Transverse colon (tissue), 4 donors: ENCODE data around the gene SFN. TPM values are rescaled to one million over a fixed set of nuclear protein-coding genes. Genes with fewer than 3 reads are reported as not detected.
A peak's percentile ranks its signal among the peaks of the same experiment; 100 is the strongest.

Experiments
- DNase-seq: peaks from one replicate; pipeline ENCODE4 v3.0.0-alpha.2; 2019
- H3K27ac ChIP-seq, 4 donors: fragments of 200-600 bp; sonication (generic); 2 replicates each; pipeline ENCODE4 v1.5.1; 2016 to 2018; ENCODE audit warnings: inconsistent platforms in 4 of 4
- H3K27me3 ChIP-seq: fragments of 200-600 bp; sonication (generic); 2 replicates; pipeline ENCODE4 v1.5.1; 2017; ENCODE audit warnings: inconsistent platforms
- H3K36me3 ChIP-seq, 4 donors: fragments of 200-600 bp; sonication (generic); 2 replicates each; pipeline ENCODE4 v1.5.1; 2017 to 2019; ENCODE audit warnings: inconsistent platforms in 4 of 4
- H3K4me1 ChIP-seq, 4 donors: fragments of 200-600 bp; sonication (generic); 2 replicates each; pipeline ENCODE4 v1.5.1; 2017 to 2020; ENCODE audit warnings: inconsistent platforms in 4 of 4
- H3K4me3 ChIP-seq, 4 donors: fragments of 200-600 bp; sonication (generic); 1 replicate in 1 of 4; 2 replicates in 3 of 4; pipeline versions ENCODE4 v1.5.1 to v1.6.1; 2017 to 2019; ENCODE audit warnings: inconsistent platforms in 4 of 4
- H3K9me3 ChIP-seq, 2 donors: fragments of 200-600 bp; sonication (generic); 2 replicates each; pipeline ENCODE4 v1.5.1; 2017 to 2019; ENCODE audit warnings: inconsistent platforms in 2 of 2
- EP300 ChIP-seq: sonication (generic); formaldehyde crosslinking; IDR thresholded peaks from one replicate; pipeline ENCODE4 v1.6.1; 2017; ENCODE audit warnings: antibody characterized with exemption, low read depth
- POLR2A ChIP-seq: fragments of 450-650 bp; IDR thresholded peaks from one replicate; pipeline ENCODE4 v1.6.1; 2016; ENCODE audit warnings: antibody characterized with exemption, mild to moderate bottlenecking, moderate library complexity
- POLR2AphosphoS5 ChIP-seq, 3 donors: sonication (generic); formaldehyde crosslinking; IDR thresholded peaks; one replicate each; pipeline ENCODE4 v1.6.1; 2016; ENCODE audit warnings: antibody characterized with exemption in 3 of 3
- WGBS, 2 donors: methylation state at CpG; one replicate each; pipeline ENCODE4 v1.1.5; 2018; ENCODE audit warnings: low coverage in 1 of 2; 5-methylcytosine and 5-hydroxymethylcytosine counted together
- in situ Hi-C, 4 donors: fragments of 200-750 bp; cut with MboI; loops; one replicate each; pipeline versions ENCODE4 v1.15.0 to v1.15.1; 2017; ENCODE audit warnings: low sequenced_read_pairs in 3 of 4, low pct_ligation_motif_present in 1 of 4, low pct_unique_long_range_greater_than_20kb in 1 of 4
- intact Hi-C: fragments of 100-400 bp; cut with DNase I; formaldehyde crosslinking; loops from one replicate; pipeline ENCODE4 v1.15.1; 2023; ENCODE audit warnings: low total_unique reads
- total RNA-seq, 4 donors: library from RNA; depleted of rRNA; stranded (reverse); fragments of >200 nt; gene quantifications; one replicate each; pipeline ENCODE4 v1.1.0, GENCODE V29; 2016
- TF ChIP-seq, protein P1 (sequence below), 5 experiments: fragments of 200-600 bp in 3 of 5; fragments of 450-650 bp in 2 of 5; sonication (generic) in 3 of 5; IDR thresholded peaks; 1 replicate in 2 of 5; 2 replicates in 3 of 5; pipeline ENCODE4 v1.5.1; 2016 to 2017; ENCODE audit warnings: antibody characterized with exemption in 5 of 5, inconsistent platforms in 3 of 5, mild to moderate bottlenecking in 2 of 5, moderate library complexity in 1 of 5

Gene SFN
- total RNA-seq, 4 donors from 2014 or later, result 50.2 to 197 (median 163) TPM

- TF ChIP-seq EP300 (no peak), POLR2AphosphoS5 (IDR thresholded peaks at IDR 0.05) (no peak), POLR2A (no peak)
- TF ChIP-seq, protein P1, sequence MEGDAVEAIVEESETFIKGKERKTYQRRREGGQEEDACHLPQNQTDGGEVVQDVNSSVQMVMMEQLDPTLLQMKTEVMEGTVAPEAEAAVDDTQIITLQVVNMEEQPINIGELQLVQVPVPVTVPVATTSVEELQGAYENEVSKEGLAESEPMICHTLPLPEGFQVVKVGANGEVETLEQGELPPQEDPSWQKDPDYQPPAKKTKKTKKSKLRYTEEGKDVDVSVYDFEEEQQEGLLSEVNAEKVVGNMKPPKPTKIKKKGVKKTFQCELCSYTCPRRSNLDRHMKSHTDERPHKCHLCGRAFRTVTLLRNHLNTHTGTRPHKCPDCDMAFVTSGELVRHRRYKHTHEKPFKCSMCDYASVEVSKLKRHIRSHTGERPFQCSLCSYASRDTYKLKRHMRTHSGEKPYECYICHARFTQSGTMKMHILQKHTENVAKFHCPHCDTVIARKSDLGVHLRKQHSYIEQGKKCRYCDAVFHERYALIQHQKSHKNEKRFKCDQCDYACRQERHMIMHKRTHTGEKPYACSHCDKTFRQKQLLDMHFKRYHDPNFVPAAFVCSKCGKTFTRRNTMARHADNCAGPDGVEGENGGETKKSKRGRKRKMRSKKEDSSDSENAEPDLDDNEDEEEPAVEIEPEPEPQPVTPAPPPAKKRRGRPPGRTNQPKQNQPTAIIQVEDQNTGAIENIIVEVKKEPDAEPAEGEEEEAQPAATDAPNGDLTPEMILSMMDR (IDR thresholded peaks at IDR 0.05), result no peak
- DNase-seq, result no peak
- no peaks in the 10 kb centered on the region for H3K27me3 ChIP-seq
- intact Hi-C loops, result no loop called here
- WGBS, 2 donors, result 91 to 99% methylated on average over 3 to 4 of the region's 4 CpGs
- no peaks in the 10 kb centered on the region for H3K9me3 ChIP-seq
- H3K4me1 ChIP-seq, result peaks cover 21 to 43% (median 29%) of the 10 kb centered on the region in 4 donors
- in situ Hi-C loops, result no loop called here
- H3K4me3 ChIP-seq, result no peak overlapping the region
- no peak overlapping the region for H3K27ac ChIP-seq
- no peaks in the 10 kb centered on the region for H3K36me3 ChIP-seq
Measured at GRCh38 chr1:26822737-26823395, 40.1 kb upstream of the SFN start.

- Histone ChIP-seq H3K27ac (peak overlapping the region in 2 of 4 donors; percentile 82 to 85), H3K4me3 (no peak overlapping the region), H3K36me3 (no peaks in the 10 kb centered on the region), H3K9me3 (no peaks in the 10 kb centered on the region), H3K4me1 (peaks cover 36 to 62% (median 38%) of the 10 kb centered on the region in 4 donors), H3K27me3 (no peaks in the 10 kb centered on the region)
- no peak for DNase-seq
- TF ChIP-seq, protein P1 (IDR thresholded peaks at IDR 0.05), result no peak
- TF ChIP-seq EP300 (no peak), POLR2A (no peak), POLR2AphosphoS5 (IDR thresholded peaks at IDR 0.05) (no peak)
- in situ Hi-C loops (no loop called here), intact Hi-C loops (no loop called here)
- WGBS, 2 donors, result 67 to 71% methylated on average over 3 of the region's 3 CpGs
Measured at GRCh38 chr1:26824731-26825130, 38.2 kb upstream of the SFN start.

- H3K27me3 ChIP-seq, result no peaks in the 10 kb centered on the region
- H3K27ac ChIP-seq, result peak within 1 kb of the TSS; percentile 82 to 89 (median 84)
- peak within 1 kb of the TSS; percentile 74 to 96 (median 82) for H3K4me3 ChIP-seq
- intact Hi-C loops (no loop called here), in situ Hi-C loops (no loop called here)
- H3K9me3 ChIP-seq, result no peaks in the 10 kb centered on the region
- TF ChIP-seq POLR2AphosphoS5 (IDR thresholded peaks at IDR 0.05) (peak in 1 of 3 donors; percentile 2), POLR2A (peak; percentile 33), EP300 (no peak)
- TF ChIP-seq, protein P1 (IDR thresholded peaks at IDR 0.05), result peak; percentile 37 to 65 (median 51)
- no peaks in the 10 kb centered on the region for H3K36me3 ChIP-seq
- peaks cover 27 to 54% (median 34%) of the 10 kb centered on the region in 4 donors for H3K4me1 ChIP-seq
- WGBS, 2 donors, result 1% methylated on average over 45 of the region's 107 CpGs; no CpG with 5 or more reads in 1 of the 2 donors
- peak; percentile 76 for DNase-seq
Measured at GRCh38 chr1:26826261-26827105, 36.5 kb upstream of the SFN start, which contains the start of gene ZDHHC18. Gene ZDHHC18 (plus strand): TSS chr1:26826688. CDS start chr1:26826805, 117 bp downstream.

DNA sequence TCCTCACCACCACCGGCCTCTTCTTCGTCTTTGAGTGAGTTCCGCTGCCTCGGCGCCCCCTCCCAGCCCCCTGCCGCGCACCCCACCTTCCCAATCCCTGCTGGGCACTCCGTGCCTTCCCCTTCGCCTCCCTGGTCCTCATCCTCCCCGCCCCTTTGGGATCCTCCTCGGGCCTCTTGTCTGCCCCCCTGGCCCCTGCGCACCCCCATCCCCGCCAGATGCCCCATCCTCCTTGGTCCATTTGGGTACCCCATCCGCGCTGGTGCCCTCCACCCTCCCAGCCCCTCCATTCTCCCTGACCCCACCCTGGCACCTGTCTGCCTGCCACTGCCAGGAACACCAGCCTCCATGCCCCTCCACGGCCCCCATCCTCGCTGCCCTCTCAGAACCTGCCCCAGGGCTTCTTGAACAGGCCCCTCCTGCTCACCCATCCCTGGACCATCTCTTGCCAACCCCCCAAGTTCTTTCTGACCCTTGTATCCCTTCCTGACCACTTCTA lies 35.8 kb upstream of the SFN start:
- in situ Hi-C loops, result no loop called here
- TF ChIP-seq POLR2A, result no peak
- TF ChIP-seq EP300, result no peak
- TF ChIP-seq POLR2AphosphoS5 (IDR thresholded peaks at IDR 0.05), result no peak
- TF ChIP-seq, protein P1 (IDR thresholded peaks at IDR 0.05), result no peak
- 1% methylated on average over 16 of the region's 17 CpGs; no CpG with 5 or more reads in 1 of the 2 donors for WGBS, 2 donors
- H3K4me3 ChIP-seq, result peak overlapping the region; percentile 74 to 96 (median 82)
- H3K27ac ChIP-seq, result peak overlapping the region; percentile 82 to 86 (median 84)
- H3K9me3 ChIP-seq, result no peaks in the 10 kb centered on the region
- no peak for DNase-seq
- intact Hi-C loops, result no loop called here
- peaks cover 27 to 51% (median 34%) of the 10 kb centered on the region in 4 donors for H3K4me1 ChIP-seq
- H3K36me3 ChIP-seq, result no peaks in the 10 kb centered on the region
- no peaks in the 10 kb centered on the region for H3K27me3 ChIP-seq
